ENCODE results near the gene DRC7. TPM values are rescaled to one million over a fixed set of nuclear protein-coding genes. Genes with fewer than 3 reads are reported as not detected.
A peak's percentile ranks its signal among the peaks of the same experiment; 100 is the strongest.

The DRC7 gene
- total and polyA plus RNA-seq, 9 of the 15 experiments (the other 6 are each of a cell fraction or from before 2014, with no cell fraction given), result 0.04 to 0.33 (median 0.12) TPM; not detected in 3

- Histone ChIP-seq H3K4me3 (no peak overlapping the region), H2AFZ (ENCODE audit: low read depth, low read length) (no peak overlapping the region), H3K36me3 (ENCODE audit: control insufficient read depth, insufficient read depth, low read length) (no peaks in the 10 kb centered on the region), H3K4me2 (ENCODE audit: insufficient read depth, low read length) (no peak overlapping the region), H3K4me1 (replicated peaks in 1 of 2; ENCODE audit: control insufficient read depth in 2 of 2, insufficient read depth in 2 of 2, low read length in 2 of 2) (peaks cover 0 to 13% of the 10 kb centered on the region in 2 experiments; a peak in 2 of 5 replicates), H3K9ac (ENCODE audit: insufficient read depth in 1 of 2, low read depth in 2 of 2, low read length in 2 of 2) (no peak overlapping the region), H3K9me1 (ENCODE audit: control insufficient read depth, insufficient read depth, low read length) (no peaks in the 10 kb centered on the region), H3K79me2 (ENCODE audit: control insufficient read depth, insufficient read depth, low read length) (no peaks in the 10 kb centered on the region), H3K9me3 (replicated peaks; ENCODE audit: control insufficient read depth, insufficient read depth, low read depth, low read length) (peaks cover 3% of the 10 kb centered on the region), H3K27me3 (ENCODE audit: control insufficient read depth in 2 of 2, insufficient read depth in 2 of 2, low read length in 2 of 2) (peaks cover 0 to 5% of the 10 kb centered on the region in 2 experiments; a peak in 2 of 5 replicates), H3K27ac (ENCODE audit: extremely low read depth, low read depth, low read length) (no peak overlapping the region), H4K20me1 (replicated peaks; ENCODE audit: control insufficient read depth, insufficient read depth, low read length) (peaks cover 7% of the 10 kb centered on the region; the same call in 1 of the 2 replicates)
- ChIA-PET CTCF (ENCODE audit: low intra/inter-chr PET ratio) (interaction anchor here (0.5 to 4.4 kb wide), 17 partner anchors 21 to 230 kb away, joined by 3 to 65 read pairs (median 4); partner anchors contain the start of gene KATNB1), POLR2A (interaction anchor here (0.7 kb wide), 1 partner anchor 65 kb away, joined by 3 read pairs; no protein-coding TSS in a partner anchor)
- intact Hi-C loops (cut with micrococcal nuclease) (loop anchor here (1.0 to 10.0 kb wide), 7 partner anchors 48 to 347 kb away; partner anchors contain the start of gene KATNB1), in situ Hi-C loops (cut with MboI) (loop anchor here (5.0 kb wide), 1 partner anchor 62 kb away; no protein-coding TSS in a partner anchor)
- ATAC-seq (peak; percentile 89), FAIRE-seq (peak; percentile 93), DNase-seq (ENCODE audit: extremely low read depth in 1 of 4, low spot score in 3 of 4) (peak; percentile 88 to 91 (median 90))
- WGBS (ENCODE audit: insufficient coverage, low coverage, missing lambda C conversion rate), result 8% methylated on average over 18 of the region's 18 CpGs
- BruUV-seq (replicated peaks), result no TSS peak
- TF ChIP-seq, protein P1, sequence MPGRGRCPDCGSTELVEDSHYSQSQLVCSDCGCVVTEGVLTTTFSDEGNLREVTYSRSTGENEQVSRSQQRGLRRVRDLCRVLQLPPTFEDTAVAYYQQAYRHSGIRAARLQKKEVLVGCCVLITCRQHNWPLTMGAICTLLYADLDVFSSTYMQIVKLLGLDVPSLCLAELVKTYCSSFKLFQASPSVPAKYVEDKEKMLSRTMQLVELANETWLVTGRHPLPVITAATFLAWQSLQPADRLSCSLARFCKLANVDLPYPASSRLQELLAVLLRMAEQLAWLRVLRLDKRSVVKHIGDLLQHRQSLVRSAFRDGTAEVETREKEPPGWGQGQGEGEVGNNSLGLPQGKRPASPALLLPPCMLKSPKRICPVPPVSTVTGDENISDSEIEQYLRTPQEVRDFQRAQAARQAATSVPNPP (IDR thresholded peaks at IDR 0.05; ENCODE audit: borderline replicate concordance, insufficient read depth, insufficient read length), result no peak
- no peak for TF ChIP-seq CBFA2T3 (IDR thresholded peaks at IDR 0.05)
- TF ChIP-seq BMI1 (IDR thresholded peaks at IDR 0.05; ENCODE audit: low read length), result 0 out of 2 replicates have a peak, but pooled peaks have one; percentile 32
- TF ChIP-seq ZNF583 (CRISPR knock-in tag; IDR thresholded peaks at IDR 0.05), result no peak
- peak; percentile 71 for TF ChIP-seq CBX1 (IDR thresholded peaks at IDR 0.05; ENCODE audit: low read depth)
- TF ChIP-seq CBX5 (IDR thresholded peaks at IDR 0.05; ENCODE audit: borderline replicate concordance, low read depth), result no peak; the same call in 1 of the 2 replicates
- 0 out of 2 replicates have a peak, but pooled peaks have one; percentile 15 for TF ChIP-seq FOSL1 (tag; conservative IDR thresholded peaks at IDR 0.05)
- TF ChIP-seq CHD4 (IDR thresholded peaks at IDR 0.05; ENCODE audit: insufficient read depth, insufficient replicate concordance, low read depth, low read length, poor library complexity, severe bottlenecking), result peak; percentile 96
- 0 out of 2 replicates have a peak, but pooled peaks have one; percentile 24 for TF ChIP-seq ETV1 (tag; conservative IDR thresholded peaks at IDR 0.05; ENCODE audit: low read depth)
- TF ChIP-seq DPF2 (IDR thresholded peaks at IDR 0.05), result no peak
- no peak for TF ChIP-seq ZC3H8 (IDR thresholded peaks at IDR 0.05)
- TF ChIP-seq ZKSCAN1 (IDR thresholded peaks at IDR 0.05; ENCODE audit: low read depth, low read length), result peak; percentile 43; the same call in 1 of the 2 replicates
- 0 out of 2 replicates have a peak, but pooled peaks have one; percentile 20 for TF ChIP-seq ZFP91 (CRISPR knock-in tag; IDR thresholded peaks at IDR 0.05)
- no peak for TF ChIP-seq FOXJ3 (CRISPR knock-in tag; IDR thresholded peaks at IDR 0.05)
- no peak for TF ChIP-seq MTF1 (CRISPR knock-in tag; IDR thresholded peaks at IDR 0.05; ENCODE audit: borderline replicate concordance)
- TF ChIP-seq HNRNPUL1 (IDR thresholded peaks at IDR 0.05; ENCODE audit: low read length), result 0 out of 2 replicates have a peak, but pooled peaks have one; percentile 26
- TF ChIP-seq TAL1 (IDR thresholded peaks at IDR 0.05), result peak; percentile 18; the same call in 1 of the 2 replicates
- peak; percentile 7; the same call in 1 of the 2 replicates for TF ChIP-seq NFIC (IDR thresholded peaks at IDR 0.05)
- TF ChIP-seq ZNF764 (CRISPR knock-in tag; IDR thresholded peaks at IDR 0.05; ENCODE audit: low read depth), result no peak
- peak; percentile 95 for TF ChIP-seq CC2D1A (IDR thresholded peaks at IDR 0.05)
- TF ChIP-seq RBM15 (IDR thresholded peaks at IDR 0.05; ENCODE audit: insufficient read depth, low read length), result no peak
Observed at GRCh38 chr16:57648581-57649442, 45.8 kb upstream of the DRC7 start.
